ENCODE measurements around the gene MMP26. TPM values are rescaled to one million over a fixed set of nuclear protein-coding genes. Genes with fewer than 3 reads are reported as not detected.

The MMP26 gene
- total and polyA plus RNA-seq, 4 donors, result not detected

GRCh38 chr11:4672470-4672869 is 32.1 kb upstream of the MMP26 start:
- TF ChIP-seq, protein P1, sequence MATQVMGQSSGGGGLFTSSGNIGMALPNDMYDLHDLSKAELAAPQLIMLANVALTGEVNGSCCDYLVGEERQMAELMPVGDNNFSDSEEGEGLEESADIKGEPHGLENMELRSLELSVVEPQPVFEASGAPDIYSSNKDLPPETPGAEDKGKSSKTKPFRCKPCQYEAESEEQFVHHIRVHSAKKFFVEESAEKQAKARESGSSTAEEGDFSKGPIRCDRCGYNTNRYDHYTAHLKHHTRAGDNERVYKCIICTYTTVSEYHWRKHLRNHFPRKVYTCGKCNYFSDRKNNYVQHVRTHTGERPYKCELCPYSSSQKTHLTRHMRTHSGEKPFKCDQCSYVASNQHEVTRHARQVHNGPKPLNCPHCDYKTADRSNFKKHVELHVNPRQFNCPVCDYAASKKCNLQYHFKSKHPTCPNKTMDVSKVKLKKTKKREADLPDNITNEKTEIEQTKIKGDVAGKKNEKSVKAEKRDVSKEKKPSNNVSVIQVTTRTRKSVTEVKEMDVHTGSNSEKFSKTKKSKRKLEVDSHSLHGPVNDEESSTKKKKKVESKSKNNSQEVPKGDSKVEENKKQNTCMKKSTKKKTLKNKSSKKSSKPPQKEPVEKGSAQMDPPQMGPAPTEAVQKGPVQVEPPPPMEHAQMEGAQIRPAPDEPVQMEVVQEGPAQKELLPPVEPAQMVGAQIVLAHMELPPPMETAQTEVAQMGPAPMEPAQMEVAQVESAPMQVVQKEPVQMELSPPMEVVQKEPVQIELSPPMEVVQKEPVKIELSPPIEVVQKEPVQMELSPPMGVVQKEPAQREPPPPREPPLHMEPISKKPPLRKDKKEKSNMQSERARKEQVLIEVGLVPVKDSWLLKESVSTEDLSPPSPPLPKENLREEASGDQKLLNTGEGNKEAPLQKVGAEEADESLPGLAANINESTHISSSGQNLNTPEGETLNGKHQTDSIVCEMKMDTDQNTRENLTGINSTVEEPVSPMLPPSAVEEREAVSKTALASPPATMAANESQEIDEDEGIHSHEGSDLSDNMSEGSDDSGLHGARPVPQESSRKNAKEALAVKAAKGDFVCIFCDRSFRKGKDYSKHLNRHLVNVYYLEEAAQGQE (IDR thresholded peaks at IDR 0.05), result no peak
- no peak for TF ChIP-seq TAF1 (conservative IDR thresholded peaks at IDR 0.05)
- no peak for TF ChIP-seq YY1 (IDR thresholded peaks at IDR 0.05)
- TF ChIP-seq FOXA2 (IDR thresholded peaks at IDR 0.05), result no peak
- TF ChIP-seq CTCF (IDR thresholded peaks at IDR 0.05; ENCODE audit: low read depth, low read length, missing input control), result no peak
- no peak for TF ChIP-seq EGR1 (IDR thresholded peaks at IDR 0.05; ENCODE audit: low read depth in 2 of 2)
- no peak for TF ChIP-seq SP1 (IDR thresholded peaks at IDR 0.05)
- TF ChIP-seq, protein P2, sequence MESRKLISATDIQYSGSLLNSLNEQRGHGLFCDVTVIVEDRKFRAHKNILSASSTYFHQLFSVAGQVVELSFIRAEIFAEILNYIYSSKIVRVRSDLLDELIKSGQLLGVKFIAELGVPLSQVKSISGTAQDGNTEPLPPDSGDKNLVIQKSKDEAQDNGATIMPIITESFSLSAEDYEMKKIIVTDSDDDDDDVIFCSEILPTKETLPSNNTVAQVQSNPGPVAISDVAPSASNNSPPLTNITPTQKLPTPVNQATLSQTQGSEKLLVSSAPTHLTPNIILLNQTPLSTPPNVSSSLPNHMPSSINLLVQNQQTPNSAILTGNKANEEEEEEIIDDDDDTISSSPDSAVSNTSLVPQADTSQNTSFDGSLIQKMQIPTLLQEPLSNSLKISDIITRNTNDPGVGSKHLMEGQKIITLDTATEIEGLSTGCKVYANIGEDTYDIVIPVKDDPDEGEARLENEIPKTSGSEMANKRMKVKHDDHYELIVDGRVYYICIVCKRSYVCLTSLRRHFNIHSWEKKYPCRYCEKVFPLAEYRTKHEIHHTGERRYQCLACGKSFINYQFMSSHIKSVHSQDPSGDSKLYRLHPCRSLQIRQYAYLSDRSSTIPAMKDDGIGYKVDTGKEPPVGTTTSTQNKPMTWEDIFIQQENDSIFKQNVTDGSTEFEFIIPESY (IDR thresholded peaks at IDR 0.05), result no peak
- no peak for TF ChIP-seq RXRA (IDR thresholded peaks at IDR 0.05)
- TF ChIP-seq HNF4A (conservative IDR thresholded peaks at IDR 0.05), result no peak
- TF ChIP-seq RAD21 (IDR thresholded peaks at IDR 0.05), result no peak
- TF ChIP-seq NR2F2 (IDR thresholded peaks at IDR 0.05), result no peak
- TF ChIP-seq GABPA (IDR thresholded peaks at IDR 0.05 in 1 of 2, conservative IDR thresholded peaks at IDR 0.05 in 1 of 2), result no peak
- TF ChIP-seq HNF4G (IDR thresholded peaks at IDR 0.05), result no peak
- TF ChIP-seq, protein P3, sequence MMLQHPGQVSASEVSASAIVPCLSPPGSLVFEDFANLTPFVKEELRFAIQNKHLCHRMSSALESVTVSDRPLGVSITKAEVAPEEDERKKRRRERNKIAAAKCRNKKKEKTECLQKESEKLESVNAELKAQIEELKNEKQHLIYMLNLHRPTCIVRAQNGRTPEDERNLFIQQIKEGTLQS (IDR thresholded peaks at IDR 0.05), result no peak
- TF ChIP-seq, protein P4, sequence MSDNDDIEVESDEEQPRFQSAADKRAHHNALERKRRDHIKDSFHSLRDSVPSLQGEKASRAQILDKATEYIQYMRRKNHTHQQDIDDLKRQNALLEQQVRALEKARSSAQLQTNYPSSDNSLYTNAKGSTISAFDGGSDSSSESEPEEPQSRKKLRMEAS (IDR thresholded peaks at IDR 0.05), result no peak
- Histone ChIP-seq H3K4me3 (ENCODE audit: low read depth in 1 of 3, low read length in 3 of 3) (no peak overlapping the region), H3K9me3 (ENCODE audit: control insufficient read depth in 4 of 4, low read length in 3 of 4) (no peaks in the 10 kb centered on the region), H3K36me3 (ENCODE audit: control insufficient read depth in 4 of 4, insufficient read depth in 3 of 4, low read depth in 1 of 4, low read length in 3 of 4) (no peaks in the 10 kb centered on the region), H3K27ac (ENCODE audit: low read depth in 1 of 2, low read length in 2 of 2) (no peak overlapping the region), H3K4me1 (ENCODE audit: control insufficient read depth in 4 of 4, insufficient read depth in 4 of 4, low read length in 3 of 4) (no peaks in the 10 kb centered on the region), H3K27me3 (ENCODE audit: control insufficient read depth in 4 of 4, insufficient read depth in 4 of 4, low read length in 3 of 4) (no peaks in the 10 kb centered on the region), H3K9ac (ENCODE audit: low read depth in 1 of 2, low read length in 2 of 2) (no peak overlapping the region)
- 49% methylated on average over 3 of the region's 3 CpGs for WGBS
- DNase-seq (ENCODE audit: low spot score), result no peak

DNA sequence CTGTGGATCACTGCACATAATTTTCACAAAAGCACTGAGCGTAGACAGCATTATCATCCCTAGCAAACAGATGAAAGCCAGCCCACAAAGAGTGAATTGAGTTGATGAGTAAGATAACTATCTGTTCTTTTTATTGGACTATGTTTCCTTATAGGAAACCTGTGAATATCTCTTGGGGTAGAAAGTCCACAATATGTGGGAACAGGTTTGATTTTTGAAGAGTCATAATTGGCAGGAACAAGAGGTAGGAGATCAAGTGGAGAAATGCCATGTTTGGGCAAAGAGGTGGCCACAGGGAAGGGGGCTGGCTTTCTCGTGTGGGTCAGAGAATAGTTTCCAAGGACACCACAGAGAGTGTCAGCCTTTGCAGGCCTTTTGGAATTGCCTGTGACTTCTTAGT is 30.8 kb upstream of the MMP26 start:
- 57% methylated on average over 2 of the region's 2 CpGs for WGBS
- TF ChIP-seq, protein P2 (IDR thresholded peaks at IDR 0.05), result no peak
- TF ChIP-seq FOXA2 (IDR thresholded peaks at IDR 0.05) (no peak), EGR1 (IDR thresholded peaks at IDR 0.05; ENCODE audit: low read depth in 2 of 2) (no peak)
- H3K9ac ChIP-seq (ENCODE audit: low read depth in 1 of 2, low read length in 2 of 2), result no peak overlapping the region
- H3K27ac ChIP-seq (ENCODE audit: low read depth in 1 of 2, low read length in 2 of 2), result no peak overlapping the region
- DNase-seq (ENCODE audit: low spot score), result no peak
- H3K9me3 ChIP-seq (ENCODE audit: control insufficient read depth in 4 of 4, low read length in 3 of 4), result no peaks in the 10 kb centered on the region
- H3K4me1 ChIP-seq (ENCODE audit: control insufficient read depth in 4 of 4, insufficient read depth in 4 of 4, low read length in 3 of 4), result no peaks in the 10 kb centered on the region
- no peaks in the 10 kb centered on the region for H3K27me3 ChIP-seq (ENCODE audit: control insufficient read depth in 4 of 4, insufficient read depth in 4 of 4, low read length in 3 of 4)
- no peaks in the 10 kb centered on the region for H3K36me3 ChIP-seq (ENCODE audit: control insufficient read depth in 4 of 4, insufficient read depth in 3 of 4, low read depth in 1 of 4, low read length in 3 of 4)
- no peak overlapping the region for H3K4me3 ChIP-seq (ENCODE audit: low read depth in 1 of 3, low read length in 3 of 3)
